Effector CD4-positive, alpha-beta T cell (primary cell): ENCODE data around the gene ZNF717.
"Not testable (repeated sequence)": the region's sequence is repeated elsewhere in the genome, so short reads cannot be mapped to it uniquely, and the experiment has no call there.

Source experiments
- DNase-seq: peaks from one replicate; pipeline ENCODE4 v3.0.0-alpha.2; 2020
- total RNA-seq: gene quantifications from one replicate; lab custom pipeline; 2026; lab: John Stamatoyannopoulos, UW

ZNF717 gene
- total RNA-seq, result 17.3 reads per million, percentile 43 among the genes with 10 or more reads in this experiment

DNA sequence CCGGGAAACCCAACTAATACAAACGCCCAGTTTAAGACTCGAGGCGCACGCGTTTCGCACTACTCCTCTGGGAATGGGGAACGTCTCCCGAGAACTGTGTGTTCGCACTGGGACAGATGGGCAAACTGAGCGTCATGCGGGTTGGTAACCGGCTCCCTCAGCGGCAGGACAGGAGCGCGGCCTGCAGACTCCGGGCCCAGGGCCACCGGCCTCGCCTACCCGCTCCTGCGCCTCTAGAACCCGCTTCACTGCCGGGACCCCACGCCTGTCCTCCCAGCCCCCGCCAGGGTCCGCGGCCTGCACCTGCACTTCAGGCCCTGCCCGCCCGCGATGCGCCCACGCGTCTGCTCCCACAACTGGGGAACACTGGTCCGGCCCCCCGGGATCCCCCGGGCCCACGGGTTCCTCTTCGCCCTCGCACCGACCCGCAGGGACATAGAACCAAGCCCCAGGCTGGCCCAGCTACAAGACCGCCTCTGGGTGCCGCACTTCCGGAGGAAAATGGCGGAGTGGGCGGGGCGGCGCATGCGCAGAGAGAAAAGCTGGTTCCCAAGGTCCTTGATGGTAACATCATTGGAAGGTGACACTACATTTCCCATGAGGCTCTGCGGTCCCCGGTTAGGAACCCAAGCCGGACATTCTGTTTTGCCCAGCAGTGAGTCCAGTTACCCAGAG is at the start of gene ZNF717:
Gene ZNF717, minus strand, starts transcription at position 469 of the 675 bp plus-strand sequence. CDS start 2,187 bp downstream, outside the sequence.
- DNase-seq, result peak; percentile 81

DNA sequence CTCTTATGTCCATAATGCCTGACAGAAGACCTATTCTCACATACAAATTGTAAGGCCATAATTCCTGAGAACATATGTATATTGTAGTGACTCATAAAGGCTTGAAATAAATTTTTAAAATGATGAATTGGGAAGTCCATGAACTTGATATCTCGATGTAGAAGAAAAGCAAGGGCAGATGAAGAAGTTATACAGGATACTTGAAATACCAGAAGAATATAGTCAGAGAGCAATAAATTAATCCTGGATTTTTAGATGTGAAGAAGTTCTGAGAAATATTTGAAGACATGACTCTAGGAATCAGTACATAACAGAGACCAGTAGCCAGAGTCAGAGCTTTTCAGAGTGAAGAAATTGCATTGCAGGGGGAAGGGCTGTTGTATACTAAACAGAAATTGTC is 45.7 kb upstream of the ZNF717 start:
- not testable (repeated sequence) for DNase-seq

- DNase-seq, result not testable (repeated sequence)
Observed at GRCh38 chr3:75818019-75818418, 32.7 kb upstream of the ZNF717 start.

GRCh38 chr3:75816287-75817180 is 31.2 kb upstream of the ZNF717 start:
- not testable (repeated sequence) for DNase-seq

- no peak for DNase-seq
Observed at GRCh38 chr3:75814797-75815196, 29.4 kb upstream of the ZNF717 start.

- no peak for DNase-seq
Observed at GRCh38 chr3:75782506-75782905, 2.8 kb downstream of the ZNF717 start.

DNA sequence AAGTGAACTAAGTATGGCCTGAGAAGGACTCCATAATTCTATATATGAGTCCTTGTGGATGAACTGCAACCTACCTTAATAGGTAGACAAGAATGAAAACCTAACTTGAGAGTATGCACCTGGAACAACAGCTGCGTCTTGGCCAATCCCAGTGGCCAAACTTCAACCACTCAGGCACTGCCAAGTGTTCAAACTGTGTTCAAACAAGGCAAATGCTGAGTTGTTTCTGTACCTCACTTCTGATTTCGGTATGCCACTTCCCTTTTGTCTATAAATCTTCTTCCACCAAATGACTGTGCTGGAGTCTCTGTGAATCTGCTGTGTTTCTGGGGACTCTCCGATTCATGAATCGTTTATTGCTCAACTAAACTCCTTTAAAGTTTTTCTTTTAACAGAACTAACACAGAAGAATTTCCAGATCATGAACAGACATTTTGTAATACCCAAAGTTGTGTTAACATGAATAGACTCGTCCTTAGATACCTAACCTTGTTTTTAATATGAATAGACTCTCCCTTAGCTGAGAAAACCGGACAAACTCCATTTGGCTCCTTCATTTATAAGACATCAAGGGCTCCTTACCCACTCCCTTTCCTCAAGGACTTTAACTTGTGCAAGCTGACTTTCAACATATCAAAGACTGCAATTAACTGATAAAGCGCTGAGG is 4.1 kb downstream of the ZNF717 start:
- DNase-seq, result no peak

- DNase-seq, result not testable (repeated sequence)
Observed at GRCh38 chr3:75777742-75778141, 7.6 kb downstream of the ZNF717 start.

GRCh38 chr3:75771631-75772030 is 13.7 kb downstream of the ZNF717 start:
- not testable (repeated sequence) for DNase-seq

DNA sequence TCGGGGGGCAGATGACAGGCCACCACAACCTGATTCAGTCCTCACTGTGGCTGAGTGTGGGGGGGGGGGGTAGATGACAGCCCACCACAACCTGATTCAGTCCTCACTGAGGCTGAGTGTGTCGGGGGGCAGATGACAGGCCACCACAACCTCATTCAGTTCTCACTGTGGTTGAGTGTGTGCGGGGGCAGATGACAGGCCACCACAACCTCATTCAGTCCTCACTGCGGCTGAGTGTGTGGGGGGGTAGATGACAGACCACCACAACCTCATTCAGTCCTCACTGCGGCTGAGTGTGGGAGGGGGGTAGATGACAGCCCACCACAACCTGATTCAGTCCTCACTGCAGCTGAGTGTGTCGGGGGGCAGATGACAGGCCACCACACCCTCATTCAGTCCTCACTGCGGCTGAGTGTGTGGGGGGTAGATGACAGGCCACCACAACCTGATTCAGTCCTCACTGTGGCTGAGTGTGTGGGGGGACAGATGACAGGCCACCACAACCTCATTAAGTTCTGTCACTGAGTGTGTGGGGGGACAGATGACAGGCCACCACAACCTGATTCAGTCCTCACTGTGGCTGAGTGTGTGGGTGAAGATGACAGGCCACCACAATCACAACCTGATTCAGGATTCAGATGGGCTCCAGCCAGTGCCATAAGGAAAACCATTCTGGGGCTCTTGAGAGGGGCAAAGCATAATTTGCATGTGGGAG is 16.9 kb downstream of the ZNF717 start:
- no peak for DNase-seq

DNA sequence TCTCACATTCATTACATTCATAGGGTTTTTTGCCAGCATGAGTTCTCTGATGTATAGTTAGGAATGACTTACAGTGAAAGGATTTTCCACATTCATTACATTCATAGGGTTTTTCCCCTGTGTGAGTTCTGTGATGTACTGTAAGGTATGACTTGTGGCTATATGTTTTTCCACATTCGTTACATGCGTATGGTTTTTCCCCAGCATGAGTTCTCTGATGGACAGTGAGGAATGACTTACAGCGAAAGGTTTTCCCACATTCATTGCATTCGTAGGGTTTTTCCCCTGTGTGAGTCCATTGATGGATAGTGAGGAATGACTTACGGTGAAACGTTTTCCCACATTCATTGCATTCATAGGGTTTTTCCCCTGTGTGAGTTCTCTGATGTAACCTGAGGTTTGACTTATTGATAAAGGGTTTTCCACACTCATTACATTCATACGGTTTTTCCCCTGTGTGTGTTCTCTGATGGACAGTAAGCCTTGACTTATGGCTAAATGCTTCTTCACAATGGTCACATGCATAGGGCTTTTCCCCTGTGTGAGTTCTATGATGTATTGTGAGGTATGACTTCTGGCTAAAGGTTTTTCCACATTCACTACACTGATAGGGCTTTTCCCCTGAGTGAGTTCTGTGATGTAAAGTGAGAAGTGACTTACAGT is 47.4 kb downstream of the ZNF717 start:
- no peak for DNase-seq

DNA sequence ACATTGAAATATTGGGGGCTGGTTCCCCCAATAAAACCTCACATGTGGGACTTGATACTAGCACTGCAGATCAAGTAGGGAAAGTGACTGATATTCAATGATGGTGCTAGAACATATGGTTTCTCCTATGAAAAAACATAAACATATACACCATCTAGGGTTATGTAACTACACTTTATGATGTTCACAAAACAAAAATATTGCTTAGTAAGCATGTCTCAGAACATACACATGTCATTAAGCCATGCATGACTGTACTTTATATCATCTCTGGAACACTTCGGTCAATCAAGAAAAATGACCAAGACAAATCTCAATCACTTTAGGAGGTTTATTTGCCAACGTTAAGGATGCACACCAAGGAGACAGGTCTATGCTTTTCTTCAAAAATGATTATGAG is 57.4 kb downstream of the ZNF717 start:
- DNase-seq, result no peak

DNA sequence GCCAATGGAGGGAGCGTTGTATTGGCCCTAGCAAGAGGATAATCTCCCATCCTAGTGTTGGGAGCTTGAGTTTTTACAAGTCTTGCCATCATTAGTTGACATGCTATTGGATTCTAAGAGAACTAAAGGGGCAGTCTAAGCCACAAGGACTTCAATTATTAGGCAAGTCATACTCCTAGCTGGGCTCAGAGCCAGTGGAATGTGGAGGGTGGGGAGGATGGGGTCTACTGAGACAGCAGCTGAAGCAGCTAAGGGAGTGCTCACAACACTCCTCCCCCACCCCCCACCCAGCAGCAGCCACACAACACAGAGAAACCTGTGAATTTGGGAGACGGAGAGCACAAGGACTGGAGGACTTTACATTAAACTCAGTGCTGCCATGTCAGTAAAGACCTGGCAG is 93.3 kb downstream of the ZNF717 start:
- DNase-seq, result no peak

DNA sequence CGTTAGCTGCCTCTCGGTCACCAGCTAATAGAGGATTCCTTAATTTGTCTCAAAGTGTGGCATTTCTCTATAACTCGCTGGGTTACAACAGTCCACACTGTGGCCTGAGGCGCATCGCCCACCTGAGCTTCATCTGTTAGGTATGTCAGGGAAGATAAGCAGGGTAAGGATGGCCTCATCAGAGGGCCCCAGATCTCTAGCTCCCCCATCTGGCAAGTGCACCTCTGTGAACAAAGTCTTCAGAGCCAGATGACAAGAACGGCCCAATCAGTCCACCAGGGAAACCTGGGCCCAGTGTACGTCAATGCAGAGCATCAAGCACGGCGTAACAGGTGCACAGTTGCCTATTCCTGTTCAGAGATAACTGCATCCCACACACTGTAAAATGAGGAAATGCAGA is 98.0 kb downstream of the ZNF717 start:
- DNase-seq, result no peak
